DND-41 (cell line): Measurements from ENCODE around the gene ZNF521.

ENCODE experiments used
- ATAC-seq: fragments of 200-7000 bp; cut with Tn5 transposase; 3 replicates; pipeline ENCODE4 v1.9.1; 2021; ENCODE audit warnings: low read depth; ENCODE audit not compliant: insufficient read depth
- DNase-seq: peaks from one replicate; pipeline ENCODE4 v3.0.0-alpha.2; 2020
- H2AFZ ChIP-seq: 2 replicates; pipeline ENCODE4 v1.6.0; 2012; ENCODE audit warnings: low read depth, low read length
- H3K27ac ChIP-seq: 2 replicates; pipeline ENCODE4 v1.5.1; 2012; ENCODE audit warnings: low read length, inconsistent platforms
- H3K27me3 ChIP-seq: fragments of 200-600 bp; sonication (generic); 2 replicates; pipeline ENCODE4 v1.6.0; 2012; ENCODE audit warnings: low read length, mild to moderate bottlenecking, inconsistent platforms; ENCODE audit not compliant: insufficient read depth, poor library complexity
- H3K36me3 ChIP-seq: 2 replicates; pipeline ENCODE4 v1.5.1; 2012; ENCODE audit warnings: low read length, inconsistent platforms; ENCODE audit not compliant: insufficient read depth
- H3K4me1 ChIP-seq: 2 replicates; pipeline ENCODE4 v1.5.1; 2012; ENCODE audit warnings: mild to moderate bottlenecking, low read length; ENCODE audit not compliant: insufficient read depth
- H3K4me2 ChIP-seq: 2 replicates; pipeline ENCODE4 v1.6.0; 2012; ENCODE audit warnings: mild to moderate bottlenecking, moderate library complexity, low read length, inconsistent platforms; ENCODE audit not compliant: insufficient read depth
- H3K4me3 ChIP-seq, 2 experiments: fragments of 200-600 bp in 1 of 2; shearing (Covaris generic) in 1 of 2; 2 replicates each; pipeline ENCODE4 v1.5.1; 2012 to 2016; ENCODE audit warnings: inconsistent platforms in 2 of 2, low read length in 2 of 2, mild to moderate bottlenecking in 2 of 2, low read depth in 1 of 2, moderate library complexity in 1 of 2
- H3K79me2 ChIP-seq: 2 replicates; pipeline ENCODE4 v1.6.0; 2012; ENCODE audit warnings: low read length, inconsistent platforms; ENCODE audit not compliant: insufficient read depth
- H3K9ac ChIP-seq: 2 replicates; pipeline ENCODE4 v1.6.0; 2012; ENCODE audit warnings: low read depth, mild to moderate bottlenecking, inconsistent platforms, low read length, moderate library complexity
- H3K9me3 ChIP-seq: 2 replicates; pipeline ENCODE4 v1.5.1; 2012; ENCODE audit warnings: low read length, moderate library complexity, mild to moderate bottlenecking, inconsistent platforms; ENCODE audit not compliant: insufficient read depth, severe bottlenecking
- H4K20me1 ChIP-seq: 2 replicates; pipeline ENCODE4 v1.6.0; 2012; ENCODE audit warnings: low read length; ENCODE audit not compliant: insufficient read depth
- CTCF ChIP-seq: IDR thresholded peaks from 2 replicates; pipeline ENCODE4 v1.5.1; 2012; ENCODE audit warnings: borderline replicate concordance, low read length, moderate library complexity, mild to moderate bottlenecking; ENCODE audit not compliant: poor library complexity, severe bottlenecking; ENCODE audit errors: extremely low read depth
- EZH2 ChIP-seq: IDR thresholded peaks from 3 replicates; pipeline ENCODE4 v1.6.1; 2012; ENCODE audit warnings: borderline replicate concordance, low read depth, mild to moderate bottlenecking, moderate library complexity, low read length, inconsistent platforms; ENCODE audit not compliant: severe bottlenecking

Gene ZNF521

GRCh38 chr18:25210622-25211021 is 141.3 kb downstream of the ZNF521 start:
- Histone ChIP-seq H3K4me1 (no peaks in the 10 kb centered on the region), H3K9ac (no peak overlapping the region)

GRCh38 chr18:25192065-25192464 is 159.9 kb downstream of the ZNF521 start:
- Histone ChIP-seq H3K4me3 (no peak overlapping the region), H3K36me3 (no peaks in the 10 kb centered on the region), H3K27me3 (no peaks in the 10 kb centered on the region), H3K4me1 (no peaks in the 10 kb centered on the region), H3K9me3 (no peaks in the 10 kb centered on the region), H3K9ac (no peak overlapping the region), H4K20me1 (no peaks in the 10 kb centered on the region), H2AFZ (no peak overlapping the region), H3K79me2 (no peaks in the 10 kb centered on the region), H3K27ac (no peak overlapping the region), H3K4me2 (no peak overlapping the region)
- ATAC-seq (no peak), DNase-seq (no peak)
- no peak for TF ChIP-seq EZH2
- no peak for TF ChIP-seq CTCF

More at GRCh38 chr18:25210622-25211021, 141.3 kb downstream of the ZNF521 start:
- H3K9me3 ChIP-seq, result no peaks in the 10 kb centered on the region
- TF ChIP-seq EZH2 (no peak), CTCF (no peak)
- no peak overlapping the region for H3K4me2 ChIP-seq
- no peaks in the 10 kb centered on the region for H3K79me2 ChIP-seq
- H3K27me3 ChIP-seq, result peaks cover 3% of the 10 kb centered on the region
- no peaks in the 10 kb centered on the region for H3K36me3 ChIP-seq
- no peak overlapping the region for H3K4me3 ChIP-seq
- no peaks in the 10 kb centered on the region for H4K20me1 ChIP-seq
- H2AFZ ChIP-seq, result no peak overlapping the region
- no peak overlapping the region for H3K27ac ChIP-seq
- DNase-seq (no peak), ATAC-seq (no peak)

- H3K4me1 ChIP-seq, result no peaks in the 10 kb centered on the region
- DNase-seq (no peak), ATAC-seq (no peak)
- H3K4me3 ChIP-seq, result no peak overlapping the region
- no peak overlapping the region for H3K27ac ChIP-seq
- H3K9me3 ChIP-seq, result no peaks in the 10 kb centered on the region
- TF ChIP-seq EZH2 (no peak), CTCF (no peak)
- H3K9ac ChIP-seq, result no peak overlapping the region
- no peak overlapping the region for H3K4me2 ChIP-seq
- H3K79me2 ChIP-seq, result no peaks in the 10 kb centered on the region
- H3K36me3 ChIP-seq, result no peaks in the 10 kb centered on the region
- no peaks in the 10 kb centered on the region for H3K27me3 ChIP-seq
- H2AFZ ChIP-seq, result no peak overlapping the region
- H4K20me1 ChIP-seq, result no peaks in the 10 kb centered on the region
These were observed 161.5 kb downstream of the ZNF521 start for GRCh38 chr18:25190472-25190871.
